ENCODE results near the gene KRTAP12-3.

- TF ChIP-seq, protein P1, sequence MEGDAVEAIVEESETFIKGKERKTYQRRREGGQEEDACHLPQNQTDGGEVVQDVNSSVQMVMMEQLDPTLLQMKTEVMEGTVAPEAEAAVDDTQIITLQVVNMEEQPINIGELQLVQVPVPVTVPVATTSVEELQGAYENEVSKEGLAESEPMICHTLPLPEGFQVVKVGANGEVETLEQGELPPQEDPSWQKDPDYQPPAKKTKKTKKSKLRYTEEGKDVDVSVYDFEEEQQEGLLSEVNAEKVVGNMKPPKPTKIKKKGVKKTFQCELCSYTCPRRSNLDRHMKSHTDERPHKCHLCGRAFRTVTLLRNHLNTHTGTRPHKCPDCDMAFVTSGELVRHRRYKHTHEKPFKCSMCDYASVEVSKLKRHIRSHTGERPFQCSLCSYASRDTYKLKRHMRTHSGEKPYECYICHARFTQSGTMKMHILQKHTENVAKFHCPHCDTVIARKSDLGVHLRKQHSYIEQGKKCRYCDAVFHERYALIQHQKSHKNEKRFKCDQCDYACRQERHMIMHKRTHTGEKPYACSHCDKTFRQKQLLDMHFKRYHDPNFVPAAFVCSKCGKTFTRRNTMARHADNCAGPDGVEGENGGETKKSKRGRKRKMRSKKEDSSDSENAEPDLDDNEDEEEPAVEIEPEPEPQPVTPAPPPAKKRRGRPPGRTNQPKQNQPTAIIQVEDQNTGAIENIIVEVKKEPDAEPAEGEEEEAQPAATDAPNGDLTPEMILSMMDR (IDR thresholded peaks at IDR 0.05) = no peak
- no peak for TF ChIP-seq POLR2A (IDR thresholded peaks at IDR 0.05)
Observed at GRCh38 chr21:44618909-44619308, 38.8 kb upstream of the KRTAP12-3 start.

All from heart left ventricle (tissue), 13 donors.